HCT116 (cell line): Measurements from ENCODE around the gene HIRIP3. TPM values are rescaled to one million over a fixed set of nuclear protein-coding genes. Genes with fewer than 3 reads are reported as not detected.

ENCODE experiments used
- ATAC-seq: fragments of 200-7000 bp; cut with Tn5 transposase; 2 replicates; pipeline ENCODE4 v1.9.1; 2020; ENCODE audit warnings: mild to moderate bottlenecking, moderate library complexity
- BruUV-seq: library from RNA; stranded (reverse); fragments of 400-500 nt; replicated peaks from 2 replicates; lab custom pipeline; 2021; lab: Mats Ljungman, UMichigan
- CTCF ChIA-PET: fragments of 300-600 bp; sonication (Branson Sonifier 250); formaldehyde crosslinking; loops from one replicate; lab custom pipeline; 2021; ENCODE audit warnings: antibody characterized with exemption; lab: Charles Lee
- POLR2A ChIA-PET: fragments of 300-600, 350-600 bp; sonication (Branson Sonifier 250); formaldehyde crosslinking; loops from one replicate; lab custom pipeline; 2021; ENCODE audit warnings: antibody characterized with exemption; lab: Charles Lee
- RAD21 ChIA-PET, 2 experiments: fragments of 300-600 bp; sonication (Branson Sonifier 250); formaldehyde crosslinking; loops; one replicate each; lab custom pipeline; 2023; ENCODE audit warnings: low total read pairs in 2 of 2; ENCODE audit not compliant: uncharacterized antibody in 2 of 2, unreplicated experiment in 2 of 2, low non-redundant PET in 1 of 2; lab: Charles Lee
- DNase-seq: peaks from one replicate; pipeline ENCODE4 v3.0.0-alpha.2; 2010; ENCODE audit warnings: low read depth, low spot score
- H2AFZ ChIP-seq: fragments of 200-600 bp; shearing (Covaris generic), sonication (generic); 2 replicates; pipeline ENCODE4 v1.6.1; 2017; ENCODE audit warnings: low read depth, mixed run types, mixed read lengths, antibody characterized with exemption, low read length; ENCODE audit not compliant: poor library complexity, severe bottlenecking
- H3K27ac ChIP-seq: 2 replicates; pipeline ENCODE4 v1.5.1; 2012; ENCODE audit warnings: low read depth, low read length
- H3K27me3 ChIP-seq: fragments of 200-600 bp; sonication (generic); 2 replicates; pipeline ENCODE4 v1.6.1; 2016; ENCODE audit warnings: mixed run types, low read length, mixed read lengths; ENCODE audit not compliant: insufficient read depth
- H3K36me3 ChIP-seq, 2 experiments: fragments of 200-500 bp in 1 of 2; fragments of 200-600 bp in 1 of 2; sonication (Bioruptor generic) in 1 of 2; sonication (generic) in 1 of 2; 2 replicates each; pipeline versions ENCODE4 v1.5.1 to v1.6.1; 2014 to 2016; ENCODE audit warnings: low read length in 2 of 2, inconsistent platforms in 1 of 2, mixed read lengths in 1 of 2, mixed run types in 1 of 2; ENCODE audit not compliant: insufficient read depth in 2 of 2, control insufficient read depth in 1 of 2
- H3K4me1 ChIP-seq, 2 experiments: fragments of 200-600 bp in 1 of 2; sonication (generic) in 1 of 2; 2 replicates each; pipeline versions ENCODE4 v1.5.1 to v1.6.1; 2012 to 2017; ENCODE audit warnings: low read length in 2 of 2, inconsistent platforms in 1 of 2, mild to moderate bottlenecking in 1 of 2, mixed read lengths in 1 of 2, mixed run types in 1 of 2, moderate library complexity in 1 of 2; ENCODE audit not compliant: insufficient read depth in 2 of 2, control insufficient read depth in 1 of 2
- H3K4me2 ChIP-seq: fragments of 200-600 bp; sonication (generic); 2 replicates; pipeline ENCODE4 v1.6.1; 2017; ENCODE audit warnings: mixed run types, low read length, mixed read lengths
- H3K4me3 ChIP-seq, 2 experiments: fragments of 200-600 bp in 1 of 2; sonication (generic) in 1 of 2; replicated peaks in 1 of 2; 2 replicates each; pipeline ENCODE4 v1.5.1; 2011 to 2016; ENCODE audit warnings: low read length in 2 of 2, control low read depth in 1 of 2, low read depth in 1 of 2, mild to moderate bottlenecking in 1 of 2, mixed read lengths in 1 of 2, mixed run types in 1 of 2
- H3K79me2 ChIP-seq: fragments of 200-600 bp; sonication (generic); 2 replicates; pipeline ENCODE4 v1.6.1; 2017; ENCODE audit warnings: mild to moderate bottlenecking, mixed run types, low read length, moderate library complexity, mixed read lengths; ENCODE audit not compliant: insufficient read depth
- H3K9ac ChIP-seq: fragments of 200-600 bp; sonication (generic); 2 replicates; pipeline ENCODE4 v1.6.1; 2016; ENCODE audit warnings: low read length, mixed read lengths
- H3K9me2 ChIP-seq: fragments of 200-600 bp; sonication (generic), shearing (Covaris generic); 2 replicates; pipeline ENCODE4 v1.6.1; 2017; ENCODE audit warnings: mixed run types, mild to moderate bottlenecking, moderate library complexity; ENCODE audit not compliant: insufficient read depth
- H3K9me3 ChIP-seq, 2 experiments: fragments of 200-500 bp in 1 of 2; fragments of 200-600 bp in 1 of 2; sonication (Bioruptor generic) in 1 of 2; sonication (generic) in 1 of 2; 2 replicates each; pipeline ENCODE4 v1.6.1; 2014 to 2017; ENCODE audit warnings: low read length in 2 of 2, mixed read lengths in 2 of 2, inconsistent platforms in 1 of 2, low read depth in 1 of 2, mild to moderate bottlenecking in 1 of 2, mixed run types in 1 of 2, moderate library complexity in 1 of 2; ENCODE audit not compliant: control insufficient read depth in 1 of 2, insufficient read depth in 1 of 2
- H4K20me1 ChIP-seq: fragments of 200-600 bp; sonication (generic), shearing (Covaris generic); 2 replicates; pipeline ENCODE4 v1.6.1; 2017; ENCODE audit warnings: mixed run types, mild to moderate bottlenecking, moderate library complexity; ENCODE audit not compliant: insufficient read depth
- CBX3 ChIP-seq: IDR thresholded peaks from 2 replicates; pipeline ENCODE4 v1.6.1; 2012; ENCODE audit warnings: low read depth
- CEBPB ChIP-seq: IDR thresholded peaks from 2 replicates; pipeline ENCODE4 v1.6.1; 2012; ENCODE audit warnings: low read depth
- EGR1 ChIP-seq: IDR thresholded peaks from 2 replicates; pipeline ENCODE4 v1.6.1; 2012; ENCODE audit warnings: low read depth
- FOSL1 ChIP-seq: IDR thresholded peaks from 2 replicates; pipeline ENCODE4 v1.6.1; 2012; ENCODE audit warnings: low read depth
- JUND ChIP-seq: IDR thresholded peaks from 2 replicates; pipeline ENCODE4 v1.6.1; 2012
- RAD21 ChIP-seq: IDR thresholded peaks from 2 replicates; pipeline ENCODE4 v1.6.1; 2012; ENCODE audit warnings: low read depth, mild to moderate bottlenecking
- REST ChIP-seq: IDR thresholded peaks from 2 replicates; pipeline ENCODE4 v1.6.1; 2012; ENCODE audit warnings: low read depth
- SP1 ChIP-seq: IDR thresholded peaks from 2 replicates; pipeline ENCODE4 v1.6.1; 2012; ENCODE audit warnings: low read depth
- SRF ChIP-seq: IDR thresholded peaks from 2 replicates; pipeline ENCODE4 v1.6.1; 2012; ENCODE audit warnings: low read depth
- TCF7L2 ChIP-seq: IDR thresholded peaks from 2 replicates; pipeline ENCODE4 v1.7.0; 2011; ENCODE audit warnings: borderline replicate concordance, inconsistent platforms; ENCODE audit not compliant: insufficient read depth, insufficient read length; ENCODE audit errors: extremely low read depth
- ZFX ChIP-seq: fragments of 450-650 bp; IDR thresholded peaks from 2 replicates; pipeline ENCODE4 v1.6.1; 2017
- intact Hi-C: fragments of 100-400 bp; cut with micrococcal nuclease; formaldehyde crosslinking; loops from 2 replicates; pipeline ENCODE4 v1.10.0; 2022
- total RNA-seq: library from RNA; stranded (reverse); gene quantifications from one replicate; pipeline ENCODE4 v1.2.1, GENCODE V29; 2021; ENCODE audit not compliant: unreplicated experiment
- TF ChIP-seq, protein P1 (sequence below): IDR thresholded peaks from 2 replicates; pipeline ENCODE4 v1.6.1; 2011; ENCODE audit warnings: mild to moderate bottlenecking, low read length, moderate library complexity; ENCODE audit not compliant: insufficient replicate concordance; ENCODE audit errors: extremely low read depth
- TF ChIP-seq, protein P2 (sequence below), 3 experiments: fragments of 200-600 bp in 1 of 3; sonication (generic) in 1 of 3; IDR thresholded peaks in 2 of 3; conservative IDR thresholded peaks in 1 of 3; 2 replicates each; pipeline ENCODE4 v1.5.1; 2012 to 2017; ENCODE audit warnings: low read depth in 2 of 3, low read length in 2 of 3, antibody characterized with exemption in 1 of 3, borderline replicate concordance in 1 of 3, control low read depth in 1 of 3, mild to moderate bottlenecking in 1 of 3, mixed read lengths in 1 of 3, mixed run types in 1 of 3, moderate library complexity in 1 of 3; ENCODE audit not compliant: insufficient read depth in 1 of 3

HIRIP3 gene
- total RNA-seq, 1 experiment from 2014 or later: 21.8 TPM

GRCh38 chr16:29972992-29973383 is 22.4 kb downstream of the HIRIP3 start:
- Histone ChIP-seq H3K36me3 (peaks cover 6 to 8% of the 10 kb centered on the region in 2 experiments; a peak in 3 of 4 replicates), H2AFZ (no peak overlapping the region), H3K4me2 (no peak overlapping the region; the same call in 1 of the 2 replicates), H4K20me1 (no peaks in the 10 kb centered on the region), H3K27me3 (no peaks in the 10 kb centered on the region), H3K4me3 (no peak overlapping the region), H3K9me3 (no peaks in the 10 kb centered on the region; a peak in 1 of 4 replicates), H3K4me1 (peaks cover 8 to 26% of the 10 kb centered on the region in 2 experiments), H3K9me2 (no peaks in the 10 kb centered on the region), H3K27ac (peak overlapping the region; percentile 79; the same call in 1 of the 2 replicates), H3K9ac (no peak overlapping the region), H3K79me2 (peaks cover 43% of the 10 kb centered on the region)
- ChIA-PET RAD21 (interaction anchor here (0.9 to 1.2 kb wide), 4 partner anchors 11 to 47 kb away, joined by 3 to 4 read pairs (median 4); partner anchors contain the start of genes KCTD13 (in 1 of the 2) and TMEM219 (in 1 of the 2)), CTCF (interaction anchor here (0.8 to 1.6 kb wide), 11 partner anchors 11 to 282 kb away, joined by 3 to 5 read pairs (median 3); partner anchors contain the start of genes KCTD13, PAGR1 and TMEM219), POLR2A (interaction anchor here (0.6 to 2.3 kb wide), 9 partner anchors 11 to 157 kb away, joined by 3 to 22 read pairs (median 4); partner anchors contain the start of genes HIRIP3, PAGR1, SEZ6L2 and TMEM219)
- TF ChIP-seq, protein P1, sequence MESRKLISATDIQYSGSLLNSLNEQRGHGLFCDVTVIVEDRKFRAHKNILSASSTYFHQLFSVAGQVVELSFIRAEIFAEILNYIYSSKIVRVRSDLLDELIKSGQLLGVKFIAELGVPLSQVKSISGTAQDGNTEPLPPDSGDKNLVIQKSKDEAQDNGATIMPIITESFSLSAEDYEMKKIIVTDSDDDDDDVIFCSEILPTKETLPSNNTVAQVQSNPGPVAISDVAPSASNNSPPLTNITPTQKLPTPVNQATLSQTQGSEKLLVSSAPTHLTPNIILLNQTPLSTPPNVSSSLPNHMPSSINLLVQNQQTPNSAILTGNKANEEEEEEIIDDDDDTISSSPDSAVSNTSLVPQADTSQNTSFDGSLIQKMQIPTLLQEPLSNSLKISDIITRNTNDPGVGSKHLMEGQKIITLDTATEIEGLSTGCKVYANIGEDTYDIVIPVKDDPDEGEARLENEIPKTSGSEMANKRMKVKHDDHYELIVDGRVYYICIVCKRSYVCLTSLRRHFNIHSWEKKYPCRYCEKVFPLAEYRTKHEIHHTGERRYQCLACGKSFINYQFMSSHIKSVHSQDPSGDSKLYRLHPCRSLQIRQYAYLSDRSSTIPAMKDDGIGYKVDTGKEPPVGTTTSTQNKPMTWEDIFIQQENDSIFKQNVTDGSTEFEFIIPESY: no peak
- TF ChIP-seq TCF7L2 (no peak), RAD21 (no peak), CEBPB (no peak), CBX3 (no peak), SRF (no peak), SP1 (no peak), JUND (no peak), REST (no peak), FOSL1 (no peak), EGR1 (no peak), ZFX (no peak)
- TF ChIP-seq, protein P2, sequence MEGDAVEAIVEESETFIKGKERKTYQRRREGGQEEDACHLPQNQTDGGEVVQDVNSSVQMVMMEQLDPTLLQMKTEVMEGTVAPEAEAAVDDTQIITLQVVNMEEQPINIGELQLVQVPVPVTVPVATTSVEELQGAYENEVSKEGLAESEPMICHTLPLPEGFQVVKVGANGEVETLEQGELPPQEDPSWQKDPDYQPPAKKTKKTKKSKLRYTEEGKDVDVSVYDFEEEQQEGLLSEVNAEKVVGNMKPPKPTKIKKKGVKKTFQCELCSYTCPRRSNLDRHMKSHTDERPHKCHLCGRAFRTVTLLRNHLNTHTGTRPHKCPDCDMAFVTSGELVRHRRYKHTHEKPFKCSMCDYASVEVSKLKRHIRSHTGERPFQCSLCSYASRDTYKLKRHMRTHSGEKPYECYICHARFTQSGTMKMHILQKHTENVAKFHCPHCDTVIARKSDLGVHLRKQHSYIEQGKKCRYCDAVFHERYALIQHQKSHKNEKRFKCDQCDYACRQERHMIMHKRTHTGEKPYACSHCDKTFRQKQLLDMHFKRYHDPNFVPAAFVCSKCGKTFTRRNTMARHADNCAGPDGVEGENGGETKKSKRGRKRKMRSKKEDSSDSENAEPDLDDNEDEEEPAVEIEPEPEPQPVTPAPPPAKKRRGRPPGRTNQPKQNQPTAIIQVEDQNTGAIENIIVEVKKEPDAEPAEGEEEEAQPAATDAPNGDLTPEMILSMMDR (IDR thresholded peaks at IDR 0.05 in 2 of 3, conservative IDR thresholded peaks at IDR 0.05 in 1 of 3; ENCODE audit: borderline replicate concordance in 1 of 3, insufficient read depth in 1 of 3, low read depth in 2 of 3, low read length in 2 of 3): no peak
- no TSS peak for BruUV-seq
- DNase-seq: no peak
- intact Hi-C loops: loop anchor here (1.0 to 5.0 kb wide), 3 partner anchors 29 to 74 kb away; partner anchors contain the start of genes KCTD13 and SEZ6L2
- ATAC-seq: no peak
